GM12878 (cell line): ENCODE measurements around the gene GJC1.

ENCODE experiments used
- BHLHE40 ChIP-seq, 2 experiments: fragments of 450-650 bp in 1 of 2; IDR thresholded peaks; 2 replicates each; pipeline ENCODE4 v1.6.1; 2011 to 2017; ENCODE audit warnings: low read depth in 2 of 2, borderline replicate concordance in 1 of 2, improper control_type of control experiment in 1 of 2, low read length in 1 of 2, mild to moderate bottlenecking in 1 of 2
- ESRRA ChIP-seq: IDR thresholded peaks from 2 replicates; pipeline ENCODE4 v1.6.1; 2012; ENCODE audit warnings: mild to moderate bottlenecking, low read length, improper control_type of control experiment
- TF ChIP-seq, protein P1 (sequence below), 3 experiments: IDR thresholded peaks in 2 of 3; conservative IDR thresholded peaks in 1 of 3; 2 replicates each; pipeline ENCODE4 v1.5.1; 2011; ENCODE audit warnings: low read depth in 3 of 3, low read length in 3 of 3, mild to moderate bottlenecking in 3 of 3, control low read depth in 2 of 3, moderate library complexity in 2 of 3, inconsistent platforms in 1 of 3, mixed read lengths in 1 of 3; ENCODE audit not compliant: control insufficient read depth in 2 of 3, insufficient read depth in 1 of 3; ENCODE audit errors: extremely low read depth in 1 of 3

GRCh38 chr17:44879376-44879775 is 49.3 kb upstream of the GJC1 start:
- no peak for TF ChIP-seq BHLHE40 (IDR thresholded peaks at IDR 0.05; ENCODE audit: borderline replicate concordance in 1 of 2, low read depth in 2 of 2, low read length in 1 of 2)
- TF ChIP-seq, protein P1, sequence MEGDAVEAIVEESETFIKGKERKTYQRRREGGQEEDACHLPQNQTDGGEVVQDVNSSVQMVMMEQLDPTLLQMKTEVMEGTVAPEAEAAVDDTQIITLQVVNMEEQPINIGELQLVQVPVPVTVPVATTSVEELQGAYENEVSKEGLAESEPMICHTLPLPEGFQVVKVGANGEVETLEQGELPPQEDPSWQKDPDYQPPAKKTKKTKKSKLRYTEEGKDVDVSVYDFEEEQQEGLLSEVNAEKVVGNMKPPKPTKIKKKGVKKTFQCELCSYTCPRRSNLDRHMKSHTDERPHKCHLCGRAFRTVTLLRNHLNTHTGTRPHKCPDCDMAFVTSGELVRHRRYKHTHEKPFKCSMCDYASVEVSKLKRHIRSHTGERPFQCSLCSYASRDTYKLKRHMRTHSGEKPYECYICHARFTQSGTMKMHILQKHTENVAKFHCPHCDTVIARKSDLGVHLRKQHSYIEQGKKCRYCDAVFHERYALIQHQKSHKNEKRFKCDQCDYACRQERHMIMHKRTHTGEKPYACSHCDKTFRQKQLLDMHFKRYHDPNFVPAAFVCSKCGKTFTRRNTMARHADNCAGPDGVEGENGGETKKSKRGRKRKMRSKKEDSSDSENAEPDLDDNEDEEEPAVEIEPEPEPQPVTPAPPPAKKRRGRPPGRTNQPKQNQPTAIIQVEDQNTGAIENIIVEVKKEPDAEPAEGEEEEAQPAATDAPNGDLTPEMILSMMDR (IDR thresholded peaks at IDR 0.05 in 2 of 3, conservative IDR thresholded peaks at IDR 0.05 in 1 of 3; ENCODE audit: control insufficient read depth in 2 of 3, extremely low read depth in 1 of 3, insufficient read depth in 1 of 3, low read depth in 3 of 3, low read length in 3 of 3) = no peak
- no peak for TF ChIP-seq ESRRA
